Measurements from ENCODE around the gene BHMT2. TPM values are rescaled to one million over a fixed set of nuclear protein-coding genes. Genes with fewer than 3 reads are reported as not detected.

BHMT2 gene, protein sequence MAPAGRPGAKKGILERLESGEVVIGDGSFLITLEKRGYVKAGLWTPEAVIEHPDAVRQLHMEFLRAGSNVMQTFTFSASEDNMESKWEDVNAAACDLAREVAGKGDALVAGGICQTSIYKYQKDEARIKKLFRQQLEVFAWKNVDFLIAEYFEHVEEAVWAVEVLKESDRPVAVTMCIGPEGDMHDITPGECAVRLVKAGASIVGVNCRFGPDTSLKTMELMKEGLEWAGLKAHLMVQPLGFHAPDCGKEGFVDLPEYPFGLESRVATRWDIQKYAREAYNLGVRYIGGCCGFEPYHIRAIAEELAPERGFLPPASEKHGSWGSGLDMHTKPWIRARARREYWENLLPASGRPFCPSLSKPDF
- total RNA-seq (2014; rRNA removed; shearing (Covaris generic)): not detected in 2 replicates
- not detected in 2 replicates for polyA plus RNA-seq (2015; cell fraction: cytosol; rRNA removed)
- not detected in 2 replicates for polyA plus RNA-seq (2015; cell fraction: nucleus; rRNA removed)

DNA sequence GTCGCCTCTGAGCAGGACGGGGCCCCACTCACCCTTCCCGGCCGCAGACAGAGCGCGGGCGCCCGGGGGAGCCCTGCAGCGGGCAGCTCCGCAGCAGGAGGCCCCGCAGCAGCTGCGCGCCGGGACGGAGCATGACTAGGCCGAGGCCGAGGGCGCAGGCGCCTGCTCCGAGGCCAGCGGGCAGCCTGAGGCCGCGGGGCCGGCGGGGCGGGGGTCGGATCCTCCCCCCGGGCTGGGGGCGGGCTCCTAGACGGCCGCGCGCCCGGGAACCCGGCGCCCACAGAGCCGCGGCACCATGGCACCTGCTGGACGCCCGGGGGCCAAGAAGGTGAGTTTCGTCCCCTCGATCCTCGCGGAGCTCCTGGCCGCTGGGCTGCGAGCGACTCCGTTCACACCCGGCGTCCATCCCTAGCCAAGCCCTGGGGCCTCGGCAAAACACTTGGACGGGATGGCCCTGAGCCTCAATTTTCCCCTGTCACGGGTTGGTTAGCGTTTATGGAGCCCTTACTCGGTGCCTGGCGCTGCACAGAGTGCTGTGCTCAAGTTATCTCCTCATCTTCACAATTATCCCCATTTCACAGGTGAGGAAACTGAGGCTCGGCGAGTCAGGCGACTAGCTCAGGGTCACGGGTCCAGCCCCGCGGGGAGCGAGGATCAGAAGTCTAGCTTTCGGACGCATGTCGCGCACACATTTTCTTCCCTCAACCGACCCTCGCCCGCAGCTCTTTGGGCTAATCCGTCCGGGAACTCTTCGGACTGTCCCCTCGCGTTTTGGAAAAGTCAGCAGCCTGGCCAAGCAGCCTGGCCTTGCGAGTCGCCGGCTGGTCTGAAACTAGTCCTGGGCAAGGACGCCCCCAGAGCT lies at the start of gene BHMT2, which contains the start of gene DMGDH:
TSS of gene BHMT2 (plus strand) at position 280 of the 862 bp plus-strand sequence. CDS start at position 296, 16 bp downstream.
TSS of gene DMGDH (minus strand) at position 187 of the 862 bp plus-strand sequence. CDS start at position 133, 54 bp downstream.
- in situ Hi-C loops (cut with HindIII; ENCODE audit: low pct_unique_long_range_greater_than_20kb, low sequenced_read_pairs): no loop called here
- no peak for DNase-seq (ENCODE audit: low read depth, low spot score)

DNA sequence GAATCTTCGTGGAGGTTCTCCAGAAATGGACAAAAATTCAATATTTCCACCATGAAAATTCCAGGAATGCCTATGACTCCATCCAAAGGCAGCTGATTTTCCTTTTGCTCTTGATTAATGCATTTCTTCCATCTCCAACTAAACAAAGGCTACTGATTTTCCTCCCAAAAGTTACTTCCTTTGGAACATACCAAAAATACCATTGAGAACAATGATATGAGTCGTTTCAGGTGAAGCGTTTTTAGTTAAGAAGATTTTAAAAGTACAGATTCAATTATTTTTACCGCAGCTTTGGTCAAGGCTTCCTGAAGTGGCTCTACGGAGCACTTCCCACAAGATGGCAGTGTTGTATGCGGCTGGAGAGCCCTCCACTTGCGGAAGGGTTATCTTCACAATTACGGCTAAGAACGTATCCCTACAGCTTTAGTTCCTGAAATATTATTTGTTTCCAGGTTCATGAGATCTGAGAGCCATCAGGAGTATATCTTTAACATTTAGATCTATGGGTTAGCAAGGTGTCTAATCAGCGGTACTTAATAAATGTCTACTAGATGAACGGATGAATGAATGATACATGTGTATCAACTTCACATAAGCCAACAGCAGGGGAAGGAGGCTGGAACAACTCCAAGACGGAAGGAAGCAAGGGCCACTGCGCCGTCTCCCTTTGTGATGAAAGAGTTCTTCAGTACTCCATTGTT lies 48.6 kb upstream of the BHMT2 start:
- in situ Hi-C loops (cut with HindIII; ENCODE audit: low pct_unique_long_range_greater_than_20kb, low sequenced_read_pairs): no loop called here
- peak; percentile 70 for DNase-seq (ENCODE audit: low read depth, low spot score)

GRCh38 chr5:79021753-79022152 lies 47.8 kb upstream of the BHMT2 start:
- in situ Hi-C loops (cut with HindIII; ENCODE audit: low pct_unique_long_range_greater_than_20kb, low sequenced_read_pairs): no loop called here
- DNase-seq (ENCODE audit: low read depth, low spot score): no peak

DNA sequence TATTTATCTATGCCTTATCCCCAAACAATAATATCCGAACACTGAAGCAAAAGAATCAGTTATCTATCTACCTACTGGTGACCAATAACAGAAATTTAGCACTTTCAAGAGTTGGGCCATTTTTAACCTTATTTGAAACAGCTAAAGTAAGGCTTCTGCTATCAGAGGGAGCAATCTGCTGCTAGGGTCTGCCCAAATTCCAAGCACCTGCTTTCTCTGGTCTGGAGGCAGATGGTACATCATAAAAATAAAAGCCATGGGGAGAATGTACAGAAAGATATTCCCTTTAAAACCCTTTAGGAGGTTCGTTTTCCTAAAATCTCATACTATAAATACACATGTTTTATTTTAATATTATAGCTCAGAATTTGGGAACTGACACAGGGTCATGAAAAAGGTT lies 46.8 kb upstream of the BHMT2 start:
- in situ Hi-C loops (cut with HindIII; ENCODE audit: low pct_unique_long_range_greater_than_20kb, low sequenced_read_pairs): no loop called here
- no peak for DNase-seq (ENCODE audit: low read depth, low spot score)

- DNase-seq (ENCODE audit: low read depth, low spot score): no peak
- in situ Hi-C loops (cut with HindIII; ENCODE audit: low pct_unique_long_range_greater_than_20kb, low sequenced_read_pairs): no loop called here
Observed at GRCh38 chr5:79023348-79023747, 46.2 kb upstream of the BHMT2 start.

- in situ Hi-C loops (cut with HindIII; ENCODE audit: low pct_unique_long_range_greater_than_20kb, low sequenced_read_pairs): no loop called here
- no peak for DNase-seq (ENCODE audit: low read depth, low spot score)
Observed at GRCh38 chr5:79023947-79024346, 45.6 kb upstream of the BHMT2 start.

GRCh38 chr5:79025054-79025472 lies 44.5 kb upstream of the BHMT2 start:
- in situ Hi-C loops (cut with HindIII; ENCODE audit: low pct_unique_long_range_greater_than_20kb, low sequenced_read_pairs): no loop called here
- DNase-seq (ENCODE audit: low read depth, low spot score): peak; percentile 71

DNA sequence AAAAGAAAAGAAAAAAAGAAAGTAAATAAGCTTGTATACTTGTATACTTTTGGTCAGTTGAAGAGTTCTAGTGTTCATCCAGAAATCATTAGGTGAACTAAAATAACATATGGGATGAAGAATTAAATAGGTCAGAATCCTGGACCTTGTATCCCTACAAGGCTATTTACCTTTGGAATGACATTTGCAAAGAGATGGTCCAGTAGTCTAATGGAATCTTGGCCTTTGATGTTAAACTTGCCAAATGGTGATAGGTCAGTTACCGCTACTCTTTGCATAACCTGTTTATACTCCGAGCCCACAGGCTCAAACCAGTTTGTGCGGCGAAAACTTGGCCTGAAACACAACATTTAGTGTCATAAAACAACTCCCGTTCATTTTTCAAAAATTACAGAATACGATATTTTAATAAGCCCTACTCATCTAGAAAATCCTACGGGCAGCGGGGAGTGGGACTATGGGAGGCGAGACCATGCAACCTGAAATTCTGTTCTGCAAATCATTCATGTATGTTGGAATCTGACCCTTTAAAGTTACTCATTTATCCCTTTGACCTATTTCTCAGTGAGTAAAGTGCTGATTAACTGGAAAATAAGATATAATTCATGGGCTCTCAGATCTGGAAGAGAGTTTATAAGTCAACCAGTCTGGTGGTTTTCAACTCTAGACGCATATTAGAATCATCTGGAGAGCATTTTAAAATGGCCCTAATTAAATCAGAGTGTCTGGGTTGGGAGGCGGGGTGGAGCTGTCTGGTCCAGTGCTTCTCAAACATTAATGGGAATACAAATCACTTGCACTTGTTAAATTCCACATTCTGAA lies 38.7 kb upstream of the BHMT2 start:
- no peak for DNase-seq (ENCODE audit: low read depth, low spot score)
- in situ Hi-C loops (cut with HindIII; ENCODE audit: low pct_unique_long_range_greater_than_20kb, low sequenced_read_pairs): no loop called here

DNA sequence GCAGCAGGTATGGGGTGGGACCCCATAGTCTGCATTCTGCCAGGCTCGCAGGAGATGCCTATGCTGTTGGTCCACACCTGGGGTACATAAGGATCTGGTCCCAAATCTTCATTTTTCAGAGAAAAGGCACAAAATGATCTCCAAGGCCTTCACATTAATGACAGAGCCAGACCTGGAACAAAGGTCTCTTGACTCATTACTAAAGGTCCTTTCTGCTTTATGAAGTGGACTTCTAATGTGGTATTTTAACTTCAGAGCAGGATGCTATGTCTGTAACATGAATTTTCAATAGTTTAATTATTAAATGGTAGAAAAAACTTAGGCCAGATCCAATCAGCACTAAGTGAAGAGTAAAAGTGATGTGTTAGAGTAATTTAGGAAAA lies 38.1 kb upstream of the BHMT2 start:
- in situ Hi-C loops (cut with HindIII; ENCODE audit: low pct_unique_long_range_greater_than_20kb, low sequenced_read_pairs): no loop called here
- DNase-seq (ENCODE audit: low read depth, low spot score): no peak

DNA sequence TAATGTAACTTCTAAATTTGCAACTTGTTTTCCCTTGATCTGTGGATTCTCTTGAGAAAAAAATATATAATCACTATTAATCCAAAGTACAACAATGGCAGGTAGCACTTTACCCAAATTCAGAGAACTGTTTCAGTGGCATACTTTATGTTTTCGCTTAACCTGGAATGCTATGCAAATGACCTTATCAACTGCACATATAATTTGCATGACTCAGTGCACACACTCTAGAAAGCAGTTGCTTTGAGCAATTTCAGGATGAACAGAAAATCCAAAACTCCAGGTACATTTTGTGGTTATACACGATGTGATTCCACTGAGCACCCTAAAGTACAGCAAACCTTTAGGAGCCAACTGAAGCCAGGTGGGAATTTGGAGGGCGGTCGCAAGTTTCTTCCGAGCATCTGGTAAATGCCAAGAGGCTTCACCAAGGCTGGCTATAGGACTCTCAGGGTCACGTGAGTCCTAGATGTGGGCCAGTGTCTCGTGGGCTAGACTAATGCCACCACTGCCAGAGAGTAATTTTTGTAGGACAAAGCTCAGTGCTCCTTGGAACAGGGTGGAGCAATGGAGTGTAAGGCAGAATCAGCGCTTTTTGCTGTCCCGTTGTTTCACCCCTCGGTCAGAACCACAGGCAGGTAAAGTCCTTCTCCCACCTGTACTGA lies 37.4 kb upstream of the BHMT2 start:
- in situ Hi-C loops (cut with HindIII; ENCODE audit: low pct_unique_long_range_greater_than_20kb, low sequenced_read_pairs): no loop called here
- no peak for DNase-seq (ENCODE audit: low read depth, low spot score)

DNA sequence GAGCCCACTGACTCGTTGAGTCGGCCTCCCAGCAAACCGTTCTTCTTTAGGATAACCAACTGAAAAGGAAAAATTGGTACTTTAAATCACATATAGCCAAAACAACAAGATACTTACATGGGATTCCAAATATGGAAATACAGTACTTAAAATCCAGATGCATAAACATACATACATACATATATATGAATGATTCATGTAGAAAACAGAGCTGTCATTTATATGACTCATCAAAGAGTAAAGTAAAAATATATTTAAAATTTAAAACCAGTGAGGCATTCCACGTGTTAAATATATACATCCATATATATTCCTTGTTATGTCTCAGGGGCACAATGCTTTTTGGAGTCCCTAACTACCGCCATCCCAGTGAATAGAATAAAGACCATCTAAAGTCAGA lies 36.8 kb upstream of the BHMT2 start:
- in situ Hi-C loops (cut with HindIII; ENCODE audit: low pct_unique_long_range_greater_than_20kb, low sequenced_read_pairs): no loop called here
- no peak for DNase-seq (ENCODE audit: low read depth, low spot score)

- DNase-seq (ENCODE audit: low read depth, low spot score): no peak
- in situ Hi-C loops (cut with HindIII; ENCODE audit: low pct_unique_long_range_greater_than_20kb, low sequenced_read_pairs): no loop called here
Observed at GRCh38 chr5:79035237-79035636, 34.3 kb upstream of the BHMT2 start.

DNA sequence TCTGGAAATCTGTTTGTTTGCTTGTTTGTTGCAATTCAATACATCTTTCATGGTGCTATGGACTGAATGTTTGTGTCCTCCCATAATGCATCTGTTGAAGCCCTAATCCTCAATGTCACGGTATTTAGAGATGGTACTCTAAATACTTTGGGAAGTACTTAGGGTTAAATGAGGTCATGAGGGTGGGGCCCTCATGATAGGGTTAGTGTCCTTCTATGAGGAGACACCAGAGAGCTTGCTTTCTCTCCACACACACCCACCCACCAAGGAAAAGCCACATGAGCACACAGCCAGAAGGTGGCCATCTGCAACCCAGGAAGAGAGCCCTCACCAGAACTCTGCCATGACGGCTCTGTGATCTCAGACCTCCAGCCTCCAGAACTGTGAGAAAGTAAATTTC lies 32.8 kb upstream of the BHMT2 start:
- in situ Hi-C loops (cut with HindIII; ENCODE audit: low pct_unique_long_range_greater_than_20kb, low sequenced_read_pairs): no loop called here
- DNase-seq (ENCODE audit: low read depth, low spot score): no peak

- in situ Hi-C loops (cut with HindIII; ENCODE audit: low pct_unique_long_range_greater_than_20kb, low sequenced_read_pairs): no loop called here
- no peak for DNase-seq (ENCODE audit: low read depth, low spot score)
Observed at GRCh38 chr5:79042188-79042587, 27.4 kb upstream of the BHMT2 start.

- in situ Hi-C loops (cut with HindIII; ENCODE audit: low pct_unique_long_range_greater_than_20kb, low sequenced_read_pairs): no loop called here
- no peak for DNase-seq (ENCODE audit: low read depth, low spot score)
Observed at GRCh38 chr5:79047199-79047598, 22.4 kb upstream of the BHMT2 start.

- in situ Hi-C loops (cut with HindIII; ENCODE audit: low pct_unique_long_range_greater_than_20kb, low sequenced_read_pairs): no loop called here
Observed at GRCh38 chr5:79048437-79048836, 21.1 kb upstream of the BHMT2 start.

GRCh38 chr5:79050498-79050897 lies 19.1 kb upstream of the BHMT2 start:
- in situ Hi-C loops (cut with HindIII; ENCODE audit: low pct_unique_long_range_greater_than_20kb, low sequenced_read_pairs): no loop called here
- DNase-seq (ENCODE audit: low read depth, low spot score): no peak

More at GRCh38 chr5:79048437-79048836, 21.1 kb upstream of the BHMT2 start:
- no peak for DNase-seq (ENCODE audit: low read depth, low spot score)
